GM18499 (cell line): Measurements from ENCODE around the gene EMSY.
"Not testable (repeated sequence)": the region's sequence is repeated elsewhere in the genome, so short reads cannot be mapped to it uniquely, and the experiment has no call there.

ENCODE experiments used
- ATAC-seq: cut with Tn5 transposase; IDR thresholded peaks from one replicate; pipeline ENCODE4 v1.9.1; 2021; ENCODE audit warnings: moderate number of reproducible peaks; ENCODE audit not compliant: insufficient read depth, unreplicated experiment

EMSY gene

DNA sequence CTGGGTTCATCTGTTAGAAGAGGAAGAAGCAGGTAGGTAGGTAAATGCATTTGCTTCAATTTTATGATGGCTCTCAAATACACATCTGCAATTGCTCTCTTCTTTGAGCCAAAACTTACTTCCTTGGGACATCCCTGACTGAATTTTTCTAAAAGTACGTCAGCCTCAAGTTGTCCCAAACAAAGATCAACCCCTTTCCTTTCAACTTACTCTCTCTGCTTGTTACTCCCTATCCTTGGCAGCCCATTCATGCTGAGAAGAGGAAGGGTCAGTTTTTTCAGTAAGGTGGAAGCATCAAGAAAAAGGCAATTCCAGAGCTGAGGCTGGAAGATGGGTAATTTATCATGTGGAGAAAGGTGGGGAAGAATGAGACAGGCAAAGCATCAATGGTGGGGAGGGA is 114.5 kb downstream of the EMSY start:
- ATAC-seq = no peak

DNA sequence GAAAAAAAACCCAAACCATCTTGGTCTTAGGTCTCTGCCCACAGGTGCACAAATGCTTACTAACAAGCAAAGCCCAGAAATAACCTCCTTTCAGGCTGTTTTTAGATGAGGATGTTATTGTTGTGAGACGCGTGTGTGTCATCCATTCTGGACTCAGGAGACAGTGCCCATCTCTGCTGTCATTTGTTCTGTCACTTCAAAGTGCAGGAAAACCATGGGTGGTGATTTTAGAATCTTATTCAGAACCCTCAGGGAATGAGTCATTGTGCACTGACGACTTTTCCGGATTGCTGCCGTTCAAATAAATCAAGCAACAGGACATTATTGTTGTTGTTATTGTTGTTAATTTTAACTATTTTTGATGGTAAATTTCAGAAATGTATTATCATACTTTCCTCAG is 115.4 kb downstream of the EMSY start:
- no peak for ATAC-seq

DNA sequence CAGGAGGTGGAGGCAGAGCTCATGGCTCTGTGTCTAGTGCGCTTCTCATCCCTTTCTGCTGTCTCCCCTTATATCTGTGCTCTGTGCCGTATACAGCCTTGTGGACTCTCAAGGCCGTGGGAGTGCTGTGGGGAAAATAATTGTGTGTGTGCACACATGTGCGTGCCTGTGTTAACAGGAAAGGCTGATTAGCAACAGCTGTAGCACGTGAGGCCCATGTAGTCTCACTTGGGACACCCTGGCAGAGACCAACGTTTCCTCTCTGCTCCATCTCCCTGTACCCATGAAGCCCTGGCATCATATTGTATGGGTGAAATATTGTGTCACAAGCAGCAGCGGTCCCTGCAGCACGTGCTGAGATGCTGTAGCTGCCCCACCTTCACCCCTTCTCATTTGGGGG is 116.4 kb downstream of the EMSY start:
- no peak for ATAC-seq

- no peak for ATAC-seq
These were observed 117.7 kb downstream of the EMSY start for GRCh38 chr11:76562541-76562940.

DNA sequence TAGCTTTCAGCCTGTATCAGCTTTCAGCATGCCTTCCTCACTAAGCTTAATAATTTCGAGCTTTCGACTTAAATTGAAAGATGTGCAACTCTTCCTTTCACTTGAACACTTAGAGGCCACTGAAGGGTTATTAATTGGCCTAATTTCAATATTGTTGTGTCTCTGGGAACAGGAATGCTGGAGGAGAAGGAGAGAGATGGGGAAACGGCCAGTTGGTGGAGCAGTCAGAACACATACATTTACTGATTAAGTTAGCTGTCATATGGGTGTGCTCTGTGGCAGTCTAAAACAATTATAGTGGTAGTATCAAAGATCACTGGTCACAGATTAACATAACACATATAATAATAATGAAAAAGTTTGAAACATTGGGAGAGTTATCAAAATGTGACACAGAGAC is 119.5 kb downstream of the EMSY start:
- ATAC-seq = no peak

- ATAC-seq = no peak
These were observed 122.0 kb downstream of the EMSY start for GRCh38 chr11:76566811-76567210.

GRCh38 chr11:76567261-76567660 is 122.4 kb downstream of the EMSY start:
- no peak for ATAC-seq

GRCh38 chr11:76568139-76568538 is 123.3 kb downstream of the EMSY start:
- ATAC-seq = no peak

DNA sequence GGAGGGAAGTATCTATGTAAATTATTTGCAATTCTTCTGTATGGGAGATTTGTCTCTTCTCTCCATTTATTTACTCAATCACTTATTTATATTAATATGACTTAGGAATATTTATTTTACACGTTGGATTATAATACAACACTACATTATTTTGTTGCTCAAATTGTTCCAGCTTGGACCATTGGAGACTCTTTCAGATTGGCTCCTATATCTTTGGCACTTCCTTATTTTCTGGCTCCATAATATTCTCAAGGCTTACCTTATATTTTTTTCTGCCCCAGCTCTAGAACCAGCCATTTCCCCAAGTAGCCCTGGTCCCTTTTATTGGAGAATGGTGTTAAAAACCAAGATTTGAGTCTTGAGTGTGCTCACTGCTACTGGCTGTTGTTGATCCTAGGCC is 123.8 kb downstream of the EMSY start:
- no peak for ATAC-seq

DNA sequence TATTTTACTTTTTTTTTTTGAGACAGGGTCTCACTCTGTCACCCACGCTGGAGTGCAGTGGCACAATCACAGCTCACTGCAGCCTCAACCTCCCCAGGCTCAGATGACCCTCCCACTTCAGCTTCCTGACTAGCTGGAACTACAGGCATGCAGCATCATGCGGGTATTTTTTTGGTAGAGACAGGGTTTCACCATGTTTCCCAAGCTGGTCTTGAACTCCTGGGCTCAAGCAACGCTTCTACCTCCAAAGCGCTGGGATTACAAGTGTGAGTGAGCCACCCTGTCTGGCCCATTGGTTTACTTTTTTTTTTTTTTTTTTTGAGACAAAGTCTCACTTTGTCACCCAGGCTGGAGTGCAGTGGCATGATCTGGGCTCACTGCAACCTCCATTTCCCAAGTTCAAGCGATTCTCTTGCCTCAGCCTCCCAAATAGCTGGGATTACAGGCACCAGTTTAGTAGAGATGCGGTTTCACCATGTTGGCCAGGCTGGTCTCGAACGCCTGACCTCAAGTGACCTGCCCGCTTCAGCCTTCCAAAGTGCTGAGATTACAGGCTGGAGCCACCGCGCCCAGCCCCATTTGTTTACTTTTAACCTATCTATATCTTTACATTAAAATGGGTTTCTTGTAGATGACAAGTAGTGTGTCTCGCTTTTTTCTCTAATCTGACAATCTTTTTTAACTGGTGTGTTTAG is 127.5 kb downstream of the EMSY start:
- ATAC-seq = not testable (repeated sequence)

GRCh38 chr11:76574406-76574805 is 129.6 kb downstream of the EMSY start:
- ATAC-seq = no peak

DNA sequence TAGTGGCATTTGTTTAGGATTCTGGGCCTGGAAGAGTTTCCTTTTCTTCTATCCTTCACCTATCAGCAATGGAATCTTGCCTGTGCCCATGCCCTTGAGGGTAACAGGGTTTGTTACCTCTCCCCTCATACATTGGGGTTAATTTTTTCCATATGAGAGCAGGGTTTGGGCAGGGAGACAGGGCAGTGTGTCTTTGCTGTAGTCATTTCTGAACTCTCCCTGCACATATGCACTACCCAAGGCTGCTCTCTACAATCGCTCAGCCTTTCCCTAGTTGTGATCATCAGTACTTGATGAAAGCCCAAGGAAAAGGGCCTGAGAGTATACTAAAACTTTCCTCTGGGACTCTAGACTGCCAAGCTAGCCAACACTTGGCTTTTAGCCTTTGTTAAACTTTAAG is 130.1 kb downstream of the EMSY start:
- no peak for ATAC-seq

DNA sequence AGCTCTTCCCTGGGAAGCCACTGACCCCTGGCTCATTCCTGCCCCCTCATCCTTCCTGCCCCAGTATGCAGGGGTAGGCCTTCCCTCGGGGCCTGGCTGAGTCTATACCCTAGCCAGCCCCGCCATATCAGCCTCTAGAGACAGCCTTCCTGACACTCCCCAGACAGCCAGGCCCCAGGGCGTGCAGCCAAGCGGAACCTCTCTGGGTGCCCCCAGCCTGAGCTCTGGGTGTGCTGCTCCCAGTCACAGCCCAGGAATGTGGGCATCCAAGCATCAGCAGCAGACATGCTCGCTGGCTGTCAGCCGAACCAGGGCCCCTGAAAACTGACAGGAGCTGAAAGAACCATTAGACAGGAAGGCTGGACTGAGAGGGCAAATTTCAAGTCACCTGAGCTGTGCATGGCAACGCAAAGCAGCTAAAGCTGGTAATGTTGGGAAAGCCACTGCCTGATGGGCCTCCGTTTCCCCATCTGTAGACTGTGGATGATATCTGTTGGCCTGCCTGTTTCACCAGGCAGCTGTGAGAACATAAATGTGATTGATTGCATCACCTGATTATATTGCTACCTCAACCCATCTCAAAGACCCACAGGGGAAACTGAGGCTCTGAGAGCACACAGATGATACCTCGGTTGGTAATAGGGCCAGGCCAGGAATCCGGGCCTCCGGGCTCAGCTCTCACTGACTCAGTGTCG is 132.6 kb downstream of the EMSY start:
- no peak for ATAC-seq

GRCh38 chr11:76577921-76578653 is 133.3 kb downstream of the EMSY start:
- no peak for ATAC-seq

GRCh38 chr11:76578654-76579055 is 133.8 kb downstream of the EMSY start:
- ATAC-seq = no peak

DNA sequence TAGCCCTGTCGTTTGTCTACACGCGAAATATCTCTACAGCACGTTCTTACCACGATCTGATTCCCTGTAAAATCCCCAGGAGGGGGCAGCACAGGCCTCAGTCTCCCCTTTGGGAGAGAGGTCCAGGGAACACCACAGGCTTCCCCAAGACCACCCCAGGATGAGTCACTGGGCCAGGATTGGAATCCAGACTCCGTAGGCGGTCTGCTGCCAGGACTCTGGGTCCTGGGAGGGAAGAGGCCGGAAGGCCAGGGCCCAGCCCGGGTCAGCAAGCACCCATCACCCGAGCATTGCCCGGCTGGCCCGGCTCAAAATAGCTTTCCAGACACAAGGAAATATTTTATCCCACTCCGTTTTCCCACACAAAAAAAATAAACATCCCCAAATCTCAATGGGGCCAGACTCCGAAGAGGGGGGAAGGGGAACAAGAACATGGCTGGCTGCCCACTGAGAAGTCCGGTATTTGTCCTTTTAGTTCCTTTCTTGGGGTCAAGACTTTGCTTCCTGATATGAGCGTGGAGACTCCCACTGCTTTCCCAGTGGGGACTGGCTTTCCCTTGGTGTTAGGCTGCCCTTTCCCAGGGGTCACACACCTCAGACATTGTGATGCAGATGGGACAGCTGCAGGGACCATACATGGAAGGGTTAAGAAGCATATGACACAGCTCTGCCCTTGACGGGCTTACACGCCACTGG is 134.4 kb downstream of the EMSY start:
- no peak for ATAC-seq

- ATAC-seq = no peak
These were observed 134.9 kb downstream of the EMSY start for GRCh38 chr11:76579752-76580151.

DNA sequence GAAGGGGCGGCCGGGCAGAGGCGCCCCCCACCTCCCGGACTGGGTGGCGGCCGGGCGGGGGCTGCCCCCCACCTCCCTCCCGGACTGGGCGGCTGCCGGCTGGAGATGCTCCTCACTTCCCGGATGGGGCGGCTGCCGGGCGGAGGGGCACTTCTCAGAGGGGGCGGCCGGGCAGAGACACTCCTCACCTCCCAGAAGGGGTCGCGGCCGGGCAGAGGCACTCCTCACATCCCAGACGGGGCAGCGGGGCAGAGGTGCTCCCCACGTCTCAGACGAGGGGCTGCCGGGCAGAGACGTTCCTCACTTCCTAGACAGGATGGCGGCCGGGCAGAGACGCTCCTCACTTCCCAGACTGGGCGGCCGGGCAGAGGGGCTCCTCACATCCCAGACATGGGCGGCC is 137.7 kb downstream of the EMSY start:
- ATAC-seq = not testable (repeated sequence)

GRCh38 chr11:76587820-76588454 is 143.1 kb downstream of the EMSY start:
- ATAC-seq = no peak
